HepG2 (cell line): ENCODE measurements around the gene LARP1. TPM values are rescaled to one million over a fixed set of nuclear protein-coding genes. Genes with fewer than 3 reads are reported as not detected.

Experiments
- ATAC-seq: fragments of 200-7000 bp; cut with Tn5 transposase; 3 replicates; pipeline ENCODE4 v1.9.1; 2020; ENCODE audit warnings: mild to moderate bottlenecking, moderate library complexity
- BruUV-seq: library from RNA; stranded (reverse); fragments of 400-500 nt; replicated peaks from 2 replicates; lab custom pipeline; 2021; lab: Mats Ljungman, UMichigan
- CTCF ChIA-PET: fragments of 300-600 bp; formaldehyde crosslinking; extraction: SDS; loops from one replicate; lab custom pipeline; 2021; ENCODE audit warnings: low total read pairs, inconsistent platforms, low intra/inter-chr PET ratio; lab: Yijun Ruan, JAX
- POLR2A ChIA-PET: fragments of 350-600 bp; sonication (Branson Sonifier 250); formaldehyde crosslinking; loops from one replicate; lab custom pipeline; 2020; ENCODE audit warnings: antibody characterized with exemption, inconsistent platforms; lab: Yijun Ruan, JAX
- DNase-seq: peaks from one replicate; pipeline ENCODE4 v3.0.0-alpha.2; 2015; ENCODE audit warnings: low spot score
- FAIRE-seq: peaks from 3 replicates; lab custom pipeline; 2011; peaks lifted over from hg19 to GRCh38; lab: Jason Lieb, UNC
- H2AFZ ChIP-seq: one replicate; pipeline ENCODE4 v1.6.1; 2011; ENCODE audit warnings: low read length, inconsistent platforms
- H3K27ac ChIP-seq: fragments of 300-600 bp; 3 replicates; pipeline ENCODE4 v1.8.0; 2011; ENCODE audit warnings: mixed run types, mild to moderate bottlenecking, mixed read lengths, low read length, inconsistent platforms; ENCODE audit not compliant: insufficient read depth; ENCODE audit errors: extremely low read length
- H3K27me3 ChIP-seq, 2 experiments: fragments of 200-600 bp in 1 of 2; 2 replicates in 1 of 2; 3 replicates in 1 of 2; pipeline versions ENCODE4 v1.6.0 to v1.8.0; 2011; ENCODE audit warnings: low read length in 2 of 2, mild to moderate bottlenecking in 2 of 2, moderate library complexity in 2 of 2, inconsistent platforms in 1 of 2; ENCODE audit not compliant: insufficient read depth in 2 of 2, control insufficient read depth in 1 of 2
- H3K36me3 ChIP-seq, 2 experiments: fragments of 200-600 bp in 1 of 2; replicated peaks in 1 of 2; 2 replicates in 1 of 2; 3 replicates in 1 of 2; pipeline versions ENCODE4 v1.5.1 to v1.8.0; 2011; ENCODE audit warnings: low read length in 2 of 2, inconsistent platforms in 1 of 2; ENCODE audit not compliant: insufficient read depth in 2 of 2, control insufficient read depth in 1 of 2
- H3K4me1 ChIP-seq: 2 replicates; pipeline ENCODE4 v1.5.1; 2012; ENCODE audit warnings: low read length, inconsistent platforms; ENCODE audit not compliant: insufficient read depth
- H3K4me2 ChIP-seq: 2 replicates; pipeline ENCODE4 v1.6.0; 2011; ENCODE audit warnings: low read depth, low read length, inconsistent platforms
- H3K4me3 ChIP-seq, 3 experiments: fragments of 200-600 bp in 1 of 3; sonication (generic), shearing (Covaris generic) in 1 of 3; replicated peaks in 1 of 3; 2 replicates each; pipeline ENCODE4 v1.5.1; 2011 to 2016; ENCODE audit warnings: low read length in 3 of 3, inconsistent platforms in 2 of 3, low read depth in 2 of 3, mild to moderate bottlenecking in 2 of 3, control low read depth in 1 of 3, mixed read lengths in 1 of 3; ENCODE audit not compliant: insufficient read depth in 1 of 3
- H3K79me2 ChIP-seq: one replicate; pipeline ENCODE4 v1.6.1; 2011; ENCODE audit warnings: low read length, inconsistent platforms; ENCODE audit not compliant: insufficient read depth
- H3K9ac ChIP-seq: 2 replicates; pipeline ENCODE4 v1.6.0; 2011; ENCODE audit warnings: mild to moderate bottlenecking, low read depth, low read length, inconsistent platforms; ENCODE audit not compliant: insufficient read depth
- H3K9me3 ChIP-seq: 2 replicates; pipeline ENCODE4 v1.5.1; 2012; ENCODE audit warnings: mild to moderate bottlenecking, low read length
- H4K20me1 ChIP-seq: 2 replicates; pipeline ENCODE4 v1.6.0; 2011; ENCODE audit warnings: inconsistent platforms, mild to moderate bottlenecking, low read length, moderate library complexity; ENCODE audit not compliant: insufficient read depth
- CEBPG ChIP-seq: IDR thresholded peaks from 2 replicates; pipeline ENCODE4 v1.6.1; 2016
- RBM22 ChIP-seq: fragments of 200-400 bp; formaldehyde crosslinking; optimal IDR thresholded peaks from 2 replicates; pipeline ENCODE3; 2017; ENCODE audit warnings: mild to moderate bottlenecking, low read length, moderate library complexity
- ZNF557 ChIP-seq: sonication (generic); formaldehyde crosslinking; IDR thresholded peaks from 2 replicates; pipeline ENCODE4 v1.4.0; 2020; ENCODE audit warnings: missing genetic modification reagents
- ZNF564 ChIP-seq: sonication (generic); formaldehyde crosslinking; IDR thresholded peaks from 2 replicates; pipeline ENCODE4 v1.8.1; 2023; ENCODE audit warnings: mild to moderate bottlenecking, missing genetic modification reagents
- WGBS: methylation state at CpG from one replicate; pipeline ENCODE4 v1.1.6; 2017; ENCODE audit warnings: low lambda C conversion rate; 5-methylcytosine and 5-hydroxymethylcytosine counted together
- in situ Hi-C: cut with HindIII; loops from 2 replicates; pipeline ENCODE4 v1.10.0; 2017; ENCODE audit warnings: low pct_unique_long_range_greater_than_20kb; ENCODE audit not compliant: extremely low pct_ligation_motif_present
- intact Hi-C: fragments of 100-400 bp; cut with micrococcal nuclease; formaldehyde crosslinking; loops from one replicate; pipeline ENCODE4 v1.10.0; 2022; ENCODE audit not compliant: unreplicated experiment
- polyA plus RNA-seq, 8 experiments: library from polyadenylated mRNA; depleted of rRNA in 3 of 8; stranded (reverse) in 7 of 8; unstranded in 1 of 8; fragments of >200 nt; fragmentation: Illumina TruSeq in 4 of 8; extraction: Trizol in 4 of 8; gene quantifications; 2 replicates each; pipeline versions ENCODE4 v1.2.1 to v1.2.3, GENCODE V29; 2011 to 2016; ENCODE audit warnings: low read depth in 4 of 8, missing spikeins in 1 of 8, mixed read lengths in 1 of 8; ENCODE audit not compliant: insufficient read depth in 1 of 8
- total RNA-seq, 5 experiments: library from RNA; depleted of rRNA; stranded (reverse); fragments of >200 nt; fragmentation: Illumina TruSeq; extraction: Trizol; gene quantifications; 2 replicates each; pipeline ENCODE4 v1.2.3, GENCODE V29; 2016; ENCODE audit warnings: low read depth in 1 of 5

The LARP1 gene
- total and polyA plus RNA-seq, 2 of the 13 experiments (the other 11 are each of a cell fraction or from before 2014, with no cell fraction given), result 45.2 to 61.4 TPM

DNA sequence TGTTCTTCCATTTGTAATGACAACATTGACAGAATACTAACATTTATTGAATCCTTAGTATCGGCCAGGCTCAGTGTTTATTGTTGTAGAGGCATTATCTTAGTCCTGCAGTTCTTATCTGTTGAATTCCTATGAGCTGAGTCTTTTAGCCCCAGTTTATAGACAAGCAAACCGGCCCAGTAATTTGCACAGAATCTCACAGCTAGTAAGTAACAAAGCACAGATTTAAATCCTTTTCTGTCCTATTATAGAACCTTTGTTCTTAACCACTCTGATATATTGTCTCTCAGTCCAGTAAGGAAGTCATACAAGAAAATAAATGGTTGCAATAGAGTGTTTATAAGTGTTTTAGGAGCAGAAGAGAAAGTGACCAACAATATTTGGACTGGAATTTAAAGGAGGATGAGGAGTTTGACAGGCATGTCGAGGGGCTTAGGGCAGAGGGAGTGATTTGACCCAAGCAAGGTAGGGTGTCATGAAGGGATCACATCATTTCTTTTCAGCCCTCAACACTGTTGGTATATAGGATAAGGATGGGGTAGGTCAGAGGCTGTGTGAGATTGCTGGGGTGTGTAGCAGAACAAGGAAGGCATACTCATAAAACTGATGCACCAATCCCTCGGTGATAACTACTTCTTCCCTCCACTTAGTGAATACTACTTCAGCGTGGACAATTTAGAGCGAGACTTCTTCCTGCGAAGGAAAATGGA, 39.5 kb downstream of the LARP1 start:
- no peak overlapping the region for H3K4me3 ChIP-seq
- no peaks in the 10 kb centered on the region for H3K27me3 ChIP-seq
- CTCF ChIA-PET, result no interaction called here
- intact Hi-C loops (no loop called here), in situ Hi-C loops (no loop called here)
- no peak overlapping the region for H3K9ac ChIP-seq
- H3K27ac ChIP-seq, result no peak overlapping the region
- DNase-seq (no peak), ATAC-seq (no peak), FAIRE-seq (no peak)
- H3K79me2 ChIP-seq, result peaks cover 20% of the 10 kb centered on the region
- TF ChIP-seq ZNF557, result no peak
- peak; percentile 72 for TF ChIP-seq RBM22
- TF ChIP-seq CEBPG, result no peak
- BruUV-seq, result TSS peak; percentile 25
- H3K4me2 ChIP-seq, result no peak overlapping the region
- H3K4me1 ChIP-seq, result peaks cover 6% of the 10 kb centered on the region
- POLR2A ChIA-PET, result no interaction called here
- H4K20me1 ChIP-seq, result peaks cover 10% of the 10 kb centered on the region
- H3K9me3 ChIP-seq, result no peaks in the 10 kb centered on the region
- WGBS, result 92% methylated on average over 7 of the region's 7 CpGs
- H3K36me3 ChIP-seq, result peaks cover 37 to 79% of the 10 kb centered on the region in 2 experiments
- no peak overlapping the region for H2AFZ ChIP-seq

GRCh38 chr5:154795235-154795596, 40.0 kb downstream of the LARP1 start:
- ChIA-PET POLR2A (no interaction called here), CTCF (no interaction called here)
- no TSS peak for BruUV-seq
- no peak for DNase-seq
- ATAC-seq, result no peak
- no peak for FAIRE-seq
- no peak overlapping the region for H3K27ac ChIP-seq
- H3K4me2 ChIP-seq, result no peak overlapping the region
- intact Hi-C loops (no loop called here), in situ Hi-C loops (no loop called here)
- H3K27me3 ChIP-seq, result no peaks in the 10 kb centered on the region
- H3K9me3 ChIP-seq, result no peaks in the 10 kb centered on the region
- peaks cover 14% of the 10 kb centered on the region for H3K79me2 ChIP-seq
- no peak overlapping the region for H3K4me3 ChIP-seq
- H3K9ac ChIP-seq, result no peak overlapping the region
- H4K20me1 ChIP-seq, result peaks cover 15% of the 10 kb centered on the region
- H2AFZ ChIP-seq, result no peak overlapping the region
- H3K36me3 ChIP-seq, result peaks cover 36 to 79% of the 10 kb centered on the region in 2 experiments
- TF ChIP-seq ZNF564 (CRISPR knock-in tag) (no peak), RBM22 (peak; percentile 71)
- 96% methylated on average over 3 of the region's 3 CpGs for WGBS
- H3K4me1 ChIP-seq, result peaks cover 11% of the 10 kb centered on the region
